K562 (cell line): ENCODE results near the gene POLD2. TPM values are rescaled to one million over a fixed set of nuclear protein-coding genes. Genes with fewer than 3 reads are reported as not detected.

ENCODE experiments used
- ATAC-seq: fragments of 200-7000 bp; cut with Tn5 transposase; 3 replicates; pipeline ENCODE4 v1.9.1; 2020; ENCODE audit warnings: moderate library complexity
- BruUV-seq: library from RNA; stranded (reverse); fragments of 400-500 nt; replicated peaks from 2 replicates; lab custom pipeline; 2021; lab: Mats Ljungman, UMichigan
- CTCF ChIA-PET: fragments of 300-600 bp; formaldehyde crosslinking; extraction: SDS; loops from one replicate; lab custom pipeline; 2021; ENCODE audit warnings: low intra/inter-chr PET ratio; lab: Yijun Ruan, JAX
- POLR2A ChIA-PET: fragments of 300-600, 350-650 bp; sonication (Branson Sonifier 250); formaldehyde crosslinking; extraction: SDS; loops from one replicate; lab custom pipeline; 2021; ENCODE audit warnings: antibody characterized with exemption, inconsistent platforms; lab: Yijun Ruan, JAX
- DNase-seq, 4 experiments: peaks; one replicate each; pipeline versions ENCODE4 v3.0.0 to v3.0.0-alpha.2; 2011 to 2018; ENCODE audit warnings: low spot score in 3 of 4, mixed read lengths in 3 of 4; ENCODE audit errors: extremely low read depth in 1 of 4
- FAIRE-seq: peaks from 2 replicates; lab custom pipeline; 2011; peaks lifted over from hg19 to GRCh38; lab: Jason Lieb, UNC
- H2AFZ ChIP-seq: 2 replicates; pipeline ENCODE4 v1.6.0; 2011; ENCODE audit warnings: low read depth, low read length, control low read depth, inconsistent platforms
- H3K27ac ChIP-seq: fragments of 200-600 bp; 3 replicates; pipeline ENCODE4 v1.8.0; 2011; ENCODE audit warnings: low read depth, mild to moderate bottlenecking, control low read depth, inconsistent platforms, low read length, moderate library complexity, mixed read lengths; ENCODE audit errors: extremely low read depth
- H3K27me3 ChIP-seq, 2 experiments: fragments of 300-600 bp in 1 of 2; 2 replicates in 1 of 2; 3 replicates in 1 of 2; pipeline versions ENCODE4 v1.6.0 to v1.8.0; 2011; ENCODE audit warnings: inconsistent platforms in 2 of 2, low read length in 2 of 2, mild to moderate bottlenecking in 1 of 2, mixed read lengths in 1 of 2, moderate library complexity in 1 of 2; ENCODE audit not compliant: control insufficient read depth in 2 of 2, insufficient read depth in 2 of 2
- H3K36me3 ChIP-seq: fragments of 300-600 bp; 3 replicates; pipeline ENCODE4 v1.8.0; 2011; ENCODE audit warnings: mild to moderate bottlenecking, low read length, inconsistent platforms; ENCODE audit not compliant: control insufficient read depth, insufficient read depth
- H3K4me1 ChIP-seq, 2 experiments: fragments of 200-600 bp in 1 of 2; replicated peaks in 1 of 2; 2 replicates in 1 of 2; 3 replicates in 1 of 2; pipeline versions ENCODE4 v1.5.1 to v1.8.0; 2011; ENCODE audit warnings: inconsistent platforms in 2 of 2, low read length in 2 of 2, mild to moderate bottlenecking in 1 of 2, mixed read lengths in 1 of 2, moderate library complexity in 1 of 2; ENCODE audit not compliant: control insufficient read depth in 2 of 2, insufficient read depth in 2 of 2
- H3K4me2 ChIP-seq: 2 replicates; pipeline ENCODE4 v1.6.1; 2011; ENCODE audit warnings: low read length, control low read depth, inconsistent platforms, mixed read lengths; ENCODE audit not compliant: insufficient read depth
- H3K4me3 ChIP-seq: fragments of 200-600 bp; sonication (generic), shearing (Covaris generic); 2 replicates; pipeline ENCODE4 v1.5.1; 2016; ENCODE audit warnings: control low read depth, inconsistent platforms
- H3K79me2 ChIP-seq: fragments of 200-600 bp; 3 replicates; pipeline ENCODE4 v1.8.0; 2011; ENCODE audit warnings: low read length, inconsistent platforms; ENCODE audit not compliant: control insufficient read depth, insufficient read depth
- H3K9ac ChIP-seq, 2 experiments: 2 replicates each; pipeline versions ENCODE4 v1.6.0 to v1.6.1; 2011; ENCODE audit warnings: low read depth in 2 of 2, low read length in 2 of 2, control low read depth in 1 of 2, inconsistent platforms in 1 of 2, mild to moderate bottlenecking in 1 of 2, mixed read lengths in 1 of 2; ENCODE audit not compliant: insufficient read depth in 1 of 2
- H3K9me1 ChIP-seq: one replicate; pipeline ENCODE4 v1.6.0; 2011; ENCODE audit warnings: inconsistent platforms, mild to moderate bottlenecking, low read length, moderate library complexity; ENCODE audit not compliant: control insufficient read depth, insufficient read depth
- H3K9me3 ChIP-seq: replicated peaks from 2 replicates; pipeline ENCODE4 v1.5.1; 2011; ENCODE audit warnings: low read depth, low read length, inconsistent platforms; ENCODE audit not compliant: control insufficient read depth, insufficient read depth
- H4K20me1 ChIP-seq: replicated peaks from 2 replicates; pipeline ENCODE4 v1.6.1; 2011; ENCODE audit warnings: low read length, inconsistent platforms, mixed read lengths; ENCODE audit not compliant: control insufficient read depth, insufficient read depth
- FOXJ2 ChIP-seq: fragments of 200-800 bp; sonication (Bioruptor generic); IDR thresholded peaks from 2 replicates; pipeline ENCODE4 v1.6.1; 2016; ENCODE audit warnings: missing genetic modification characterization, missing compliant biosample characterization
- KLF16 ChIP-seq: IDR thresholded peaks from 2 replicates; pipeline ENCODE4 v1.6.1; 2016; ENCODE audit warnings: antibody characterized with exemption
- MCM7 ChIP-seq, 2 experiments: fragments of 450-650 bp; IDR thresholded peaks; 2 replicates each; pipeline ENCODE4 v1.6.1; 2016 to 2018
- POLR2A ChIP-seq: fragments of 450-650 bp; conservative IDR thresholded peaks from 2 replicates; pipeline ENCODE4 v1.6.1; 2016
- POLR2G ChIP-seq: fragments of 200-400 bp; formaldehyde crosslinking; IDR thresholded peaks from 2 replicates; pipeline ENCODE4 v1.6.1; 2017; ENCODE audit warnings: low read depth, mild to moderate bottlenecking, antibody characterized with exemption, low read length, moderate library complexity
- PTRF ChIP-seq: fragments of 450-650 bp; IDR thresholded peaks from 2 replicates; pipeline ENCODE4 v1.6.1; 2016; ENCODE audit warnings: mild to moderate bottlenecking, missing genetic modification characterization, missing compliant biosample characterization
- WGBS: fragments of 100-300 bp; shearing (Covaris generic); methylation state at CpG from one replicate; pipeline ENCODE4 v1.1.6; 2016; ENCODE audit warnings: low coverage, mixed read lengths; ENCODE audit not compliant: insufficient coverage; ENCODE audit errors: missing lambda C conversion rate; 5-methylcytosine and 5-hydroxymethylcytosine counted together
- in situ Hi-C: fragments of 300-500 bp; cut with MboI; formaldehyde crosslinking; loops from 4 replicates; pipeline ENCODE4 v1.15.0; 2018; ENCODE audit warnings: inconsistent platforms, mixed read lengths
- intact Hi-C: fragments of 100-400 bp; cut with micrococcal nuclease; formaldehyde crosslinking; loops from 2 replicates; pipeline ENCODE4 v1.14.2; 2022
- polyA plus RNA-seq, 8 experiments: library from polyadenylated mRNA; depleted of rRNA in 4 of 8; stranded (reverse) in 5 of 8; unstranded in 3 of 8; fragments of >200 nt; fragmentation: Nextera tagmentation in 2 of 8; fragmentation: Illumina TruSeq in 1 of 8; extraction: Ambion mirVana in 2 of 8; extraction: Trizol in 1 of 8; gene quantifications; 2 replicates each; pipeline versions ENCODE4 v1.2.1 to v1.2.3, GENCODE V29; 2011 to 2014; ENCODE audit warnings: inconsistent platforms in 1 of 8, missing spikeins in 1 of 8
- total RNA-seq, 7 experiments: library from RNA; depleted of rRNA in 6 of 7; stranded (reverse); fragments of >200 nt in 6 of 7; fragmentation: Illumina TruSeq in 2 of 7; extraction: Trizol in 2 of 7; gene quantifications; 2 replicates each; pipeline versions ENCODE4 v1.2.1 to v1.2.3, GENCODE V29; 2011 to 2021; ENCODE audit warnings: low replicate concordance in 1 of 7
- TF ChIP-seq, protein P1 (sequence below): sonication (generic); formaldehyde crosslinking; IDR thresholded peaks from 2 replicates; pipeline ENCODE4 v1.8.0; 2022; ENCODE audit warnings: mild to moderate bottlenecking, missing genetic modification reagents
- TF ChIP-seq, protein P2 (sequence below): fragments of 450-650 bp; IDR thresholded peaks from 2 replicates; pipeline ENCODE4 v1.6.1; 2016
- TF ChIP-seq, protein P3 (sequence below), 2 experiments: fragments of 450-650 bp; IDR thresholded peaks; 2 replicates each; pipeline ENCODE4 v1.6.1; 2016; ENCODE audit warnings: mild to moderate bottlenecking in 2 of 2, borderline replicate concordance in 1 of 2, low read depth in 1 of 2, moderate library complexity in 1 of 2
- TF ChIP-seq, protein P4 (sequence below): sonication (generic); formaldehyde crosslinking; IDR thresholded peaks from 2 replicates; pipeline ENCODE4 v1.8.0; 2022; ENCODE audit warnings: missing genetic modification reagents, mild to moderate bottlenecking, moderate library complexity, borderline replicate concordance

The POLD2 gene
- total and polyA plus RNA-seq, 9 of the 15 experiments (the other 6 are each of a cell fraction or from before 2014, with no cell fraction given), result 29.7 to 259 (median 225) TPM

DNA sequence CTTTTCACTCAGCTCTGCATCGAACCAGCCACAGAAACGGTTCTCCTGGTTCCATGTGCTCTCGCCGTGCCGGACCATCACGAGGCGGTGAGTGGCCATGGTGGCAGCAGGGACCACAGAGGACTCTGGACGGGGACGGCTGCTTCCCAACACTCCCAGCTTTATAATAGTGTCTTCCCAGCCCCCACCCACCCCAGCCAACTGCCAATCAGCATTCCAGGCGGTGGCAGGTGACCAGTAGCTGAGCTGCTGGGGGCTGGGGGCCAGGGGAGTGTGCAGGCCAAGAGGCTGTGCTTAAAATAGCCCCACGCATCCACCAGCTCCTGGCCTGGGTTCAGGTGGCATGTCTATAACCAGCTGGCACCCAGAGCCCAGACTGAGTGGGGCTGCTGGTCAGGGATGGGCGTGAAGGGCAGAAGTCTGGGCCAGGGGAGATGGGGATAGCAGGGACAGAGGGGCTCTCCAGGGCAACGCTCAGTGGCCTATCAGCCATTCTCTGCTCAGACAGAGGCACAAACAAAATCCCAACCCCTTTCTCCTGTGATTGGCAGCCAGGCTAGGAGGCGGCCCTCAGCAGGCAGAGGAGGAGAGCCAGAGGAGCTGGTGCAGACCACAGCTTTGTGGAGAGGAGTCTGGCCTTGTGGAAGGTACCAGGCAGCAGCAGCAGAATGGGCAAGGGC, 57.8 kb downstream of the POLD2 start, which contains the start of gene PGAM2:
Gene PGAM2, minus strand, starts transcription at position 137 of the 680 bp plus-strand sequence. Its CDS starts 38 bp downstream, at position 99.
- Histone ChIP-seq H3K9ac (peak within 1 kb of the TSS in 1 of 2 experiments; percentile 76; a peak in 2 of 4 replicates), H3K9me3 (no peaks in the 10 kb centered on the region), H3K9me1 (no peaks in the 10 kb centered on the region), H3K4me2 (no peak within 1 kb of the TSS), H2AFZ (no peak within 1 kb of the TSS), H3K27me3 (peaks cover 0 to 14% of the 10 kb centered on the region in 2 experiments; a peak in 2 of 5 replicates), H3K36me3 (peaks cover 13% of the 10 kb centered on the region; the same call in 2 of the 3 replicates), H3K4me1 (peaks cover 6 to 36% of the 10 kb centered on the region in 2 experiments; a peak in 3 of 5 replicates), H3K4me3 (no peak within 1 kb of the TSS), H4K20me1 (peaks cover 12% of the 10 kb centered on the region; the same call in 1 of the 2 replicates), H3K79me2 (no peaks in the 10 kb centered on the region), H3K27ac (no peak within 1 kb of the TSS)
- WGBS, result 42% methylated on average over 10 of the region's 14 CpGs
- FAIRE-seq, result no peak
- in situ Hi-C loops, result no loop called here
- ATAC-seq, result peak; percentile 27
- CTCF ChIA-PET, result interaction anchor here (0.6 kb wide), 1 partner anchor 131 kb away, joined by 4 read pairs; no protein-coding TSS in a partner anchor
- intact Hi-C loops, result loop anchor here (5.0 kb wide), 1 partner anchor 43 kb away; no protein-coding TSS in a partner anchor
- DNase-seq, result no peak
- POLR2A ChIA-PET, result interaction anchor here (0.6 to 2.5 kb wide), 4 partner anchors 9 to 153 kb away, joined by 3 to 6 read pairs (median 4); no protein-coding TSS in a partner anchor
- no peak for TF ChIP-seq FOXJ2 (tag)
- TF ChIP-seq POLR2A, result 0 out of 2 replicates have a peak, but pooled peaks have one; percentile 1
- TF ChIP-seq, protein P1, sequence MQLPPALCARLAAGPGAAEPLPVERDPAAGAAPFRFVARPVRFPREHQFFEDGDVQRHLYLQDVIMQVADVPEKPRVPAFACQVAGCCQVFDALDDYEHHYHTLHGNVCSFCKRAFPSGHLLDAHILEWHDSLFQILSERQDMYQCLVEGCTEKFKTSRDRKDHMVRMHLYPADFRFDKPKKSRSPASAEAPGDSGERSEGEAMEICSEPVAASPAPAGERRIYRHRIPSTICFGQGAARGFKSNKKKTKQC, result no peak
- TF ChIP-seq MCM7 (IDR thresholded peaks at IDR 0.05), result no peak
- TF ChIP-seq KLF16, result no peak
- peak; percentile 70 for TF ChIP-seq POLR2G
- TF ChIP-seq, protein P2, sequence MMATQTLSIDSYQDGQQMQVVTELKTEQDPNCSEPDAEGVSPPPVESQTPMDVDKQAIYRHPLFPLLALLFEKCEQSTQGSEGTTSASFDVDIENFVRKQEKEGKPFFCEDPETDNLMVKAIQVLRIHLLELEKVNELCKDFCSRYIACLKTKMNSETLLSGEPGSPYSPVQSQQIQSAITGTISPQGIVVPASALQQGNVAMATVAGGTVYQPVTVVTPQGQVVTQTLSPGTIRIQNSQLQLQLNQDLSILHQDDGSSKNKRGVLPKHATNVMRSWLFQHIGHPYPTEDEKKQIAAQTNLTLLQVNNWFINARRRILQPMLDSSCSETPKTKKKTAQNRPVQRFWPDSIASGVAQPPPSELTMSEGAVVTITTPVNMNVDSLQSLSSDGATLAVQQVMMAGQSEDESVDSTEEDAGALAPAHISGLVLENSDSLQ, result peak; percentile 83
- TF ChIP-seq, protein P3, sequence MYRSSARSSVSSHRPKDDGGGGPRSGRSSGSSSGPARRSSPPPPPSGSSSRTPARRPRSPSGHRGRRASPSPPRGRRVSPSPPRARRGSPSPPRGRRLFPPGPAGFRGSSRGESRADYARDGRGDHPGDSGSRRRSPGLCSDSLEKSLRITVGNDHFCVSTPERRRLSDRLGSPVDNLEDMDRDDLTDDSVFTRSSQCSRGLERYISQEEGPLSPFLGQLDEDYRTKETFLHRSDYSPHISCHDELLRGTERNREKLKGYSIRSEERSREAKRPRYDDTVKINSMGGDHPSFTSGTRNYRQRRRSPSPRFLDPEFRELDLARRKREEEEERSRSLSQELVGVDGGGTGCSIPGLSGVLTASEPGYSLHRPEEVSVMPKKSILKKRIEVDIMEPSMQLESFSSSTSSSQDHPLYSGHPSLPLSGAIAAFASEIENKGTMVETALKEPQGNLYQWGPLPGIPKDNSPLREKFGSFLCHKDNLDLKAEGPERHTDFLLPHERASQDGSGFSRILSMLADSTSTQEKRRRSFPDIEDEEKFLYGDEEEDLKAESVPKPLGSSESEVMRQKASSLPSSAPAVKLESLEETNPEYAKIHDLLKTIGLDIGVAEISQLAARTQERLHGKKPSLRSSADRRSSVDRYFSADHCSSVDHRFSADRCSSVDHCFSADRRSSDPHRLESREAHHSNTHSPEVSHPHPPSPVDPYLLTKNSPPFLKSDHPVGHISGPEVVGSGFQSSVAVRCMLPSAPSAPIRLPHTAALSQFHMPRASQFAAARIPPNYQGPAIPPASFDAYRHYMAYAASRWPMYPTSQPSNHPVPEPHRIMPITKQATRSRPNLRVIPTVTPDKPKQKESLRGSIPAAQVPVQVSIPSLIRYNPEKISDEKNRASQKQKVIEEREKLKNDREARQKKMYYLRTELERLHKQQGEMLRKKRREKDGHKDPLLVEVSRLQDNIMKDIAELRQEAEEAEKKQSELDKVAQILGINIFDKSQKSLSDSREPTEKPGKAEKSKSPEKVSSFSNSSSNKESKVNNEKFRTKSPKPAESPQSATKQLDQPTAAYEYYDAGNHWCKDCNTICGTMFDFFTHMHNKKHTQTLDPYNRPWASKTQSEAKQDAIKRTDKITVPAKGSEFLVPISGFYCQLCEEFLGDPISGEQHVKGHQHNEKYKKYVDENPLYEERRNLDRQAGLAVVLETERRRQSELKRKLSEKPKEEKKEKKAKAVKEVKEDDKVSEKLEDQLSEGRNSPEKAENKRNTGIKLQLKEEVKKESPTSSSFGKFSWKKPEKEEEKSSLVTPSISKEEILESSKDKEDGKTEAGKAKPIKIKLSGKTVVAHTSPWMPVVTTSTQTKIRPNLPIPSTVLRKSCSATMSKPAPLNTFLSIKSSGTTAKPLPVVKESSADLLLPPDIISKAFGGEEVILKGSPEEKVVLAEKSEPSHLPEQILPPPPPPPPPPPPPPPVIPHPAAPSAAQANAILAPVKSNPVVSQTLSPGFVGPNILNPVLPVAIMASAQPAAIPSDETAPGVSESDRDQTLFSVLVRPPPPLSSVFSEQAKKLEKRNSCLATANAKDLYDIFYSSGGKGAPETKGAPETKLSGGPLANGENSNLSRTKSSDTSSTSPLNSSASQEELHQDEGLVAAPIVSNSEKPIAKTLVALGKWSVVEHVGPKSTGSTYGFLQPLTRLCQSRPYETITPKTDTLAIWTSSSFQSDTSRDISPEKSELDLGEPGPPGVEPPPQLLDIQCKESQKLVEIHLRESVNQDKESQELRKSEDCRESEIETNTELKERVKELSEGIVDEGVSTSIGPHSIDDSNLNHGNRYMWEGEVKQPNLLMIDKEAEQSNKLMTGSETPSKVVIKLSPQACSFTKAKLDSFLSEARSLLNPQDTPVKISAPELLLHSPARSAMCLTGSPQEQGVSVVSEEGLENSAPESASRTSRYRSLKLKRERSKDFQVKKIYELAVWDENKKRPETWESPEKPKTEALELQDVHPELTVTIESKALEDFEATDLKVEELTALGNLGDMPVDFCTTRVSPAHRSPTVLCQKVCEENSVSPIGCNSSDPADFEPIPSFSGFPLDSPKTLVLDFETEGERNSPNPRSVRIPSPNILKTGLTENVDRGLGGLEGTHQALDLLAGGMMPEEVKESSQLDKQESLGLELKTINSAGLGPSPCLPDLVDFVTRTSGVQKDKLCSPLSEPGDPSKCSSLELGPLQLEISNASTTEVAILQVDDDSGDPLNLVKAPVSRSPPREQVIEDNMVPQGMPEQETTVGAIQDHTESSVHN (IDR thresholded peaks at IDR 0.05; ENCODE audit: borderline replicate concordance in 1 of 2, low read depth in 1 of 2), result no peak
- TF ChIP-seq PTRF (tag), result no peak
- TF ChIP-seq, protein P4, sequence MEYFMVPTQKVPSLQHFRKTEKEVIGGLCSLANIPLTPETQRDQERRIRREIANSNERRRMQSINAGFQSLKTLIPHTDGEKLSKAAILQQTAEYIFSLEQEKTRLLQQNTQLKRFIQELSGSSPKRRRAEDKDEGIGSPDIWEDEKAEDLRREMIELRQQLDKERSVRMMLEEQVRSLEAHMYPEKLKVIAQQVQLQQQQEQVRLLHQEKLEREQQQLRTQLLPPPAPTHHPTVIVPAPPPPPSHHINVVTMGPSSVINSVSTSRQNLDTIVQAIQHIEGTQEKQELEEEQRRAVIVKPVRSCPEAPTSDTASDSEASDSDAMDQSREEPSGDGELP, result peak; percentile 37; the same call in 1 of the 2 replicates
- no TSS peak for BruUV-seq
